Heart right ventricle (tissue), 16 donors: ENCODE data around the gene ERGIC1. TPM values are rescaled to one million over a fixed set of nuclear protein-coding genes. Genes with fewer than 3 reads are reported as not detected.
A peak's percentile ranks its signal among the peaks of the same experiment; 100 is the strongest.

Experiments used
- ATAC-seq, 8 donors: fragments of 200-7000 bp; cut with Tn5 transposase; one replicate each; pipeline ENCODE4 v1.9.1; 2020; ENCODE audit warnings: mild to moderate bottlenecking in 8 of 8, moderate library complexity in 8 of 8, moderate number of reproducible peaks in 1 of 8
- DNase-seq, 2 donors: peaks; one replicate each; pipeline ENCODE4 v3.0.0-alpha.2; 2020
- H3K27ac ChIP-seq, 10 donors: fragments of 200-600 bp; sonication (generic) in 2 of 10; one replicate each; pipeline versions ENCODE4 v1.5.0 to v1.8.0; 2020 to 2022; ENCODE audit warnings: mild to moderate bottlenecking in 3 of 10
- H3K27me3 ChIP-seq, 7 donors: fragments of 200-600 bp; one replicate each; pipeline ENCODE4 v1.8.0; 2021 to 2022; ENCODE audit warnings: mild to moderate bottlenecking in 2 of 7
- H3K36me3 ChIP-seq, 9 donors: fragments of 200-600 bp; sonication (generic) in 1 of 9; one replicate each; pipeline versions ENCODE4 v1.5.0 to v1.8.0; 2020 to 2022; ENCODE audit warnings: mild to moderate bottlenecking in 2 of 9
- H3K4me1 ChIP-seq, 9 donors: fragments of 200-600 bp; sonication (generic) in 1 of 9; one replicate each; pipeline versions ENCODE4 v1.5.0 to v1.8.0; 2020 to 2022; ENCODE audit warnings: mild to moderate bottlenecking in 4 of 9
- H3K4me3 ChIP-seq, 10 donors: fragments of 200-600 bp; sonication (generic) in 2 of 10; one replicate each; pipeline versions ENCODE4 v1.5.0 to v1.8.0; 2020 to 2022; ENCODE audit warnings: mild to moderate bottlenecking in 7 of 10, moderate library complexity in 2 of 10
- H3K9me3 ChIP-seq, 11 donors: fragments of 200-600 bp in 10 of 11; sonication (generic) in 2 of 11; one replicate each; pipeline versions ENCODE4 v1.5.0 to v1.8.0; 2013 to 2022; ENCODE audit warnings: mild to moderate bottlenecking in 2 of 11, control low read depth in 1 of 11, moderate library complexity in 1 of 11
- CTCF ChIP-seq, 9 donors: fragments of 200-600 bp; sonication (generic) in 2 of 9; IDR thresholded peaks; one replicate each; pipeline versions ENCODE4 v1.5.0 to v1.8.0; 2021 to 2022; ENCODE audit warnings: antibody characterized with exemption in 9 of 9, mild to moderate bottlenecking in 5 of 9, moderate library complexity in 1 of 9
- WGBS, 2 donors: extraction: QIAGEN DNeasy Blood & Tissue Kit; methylation state at CpG; one replicate each; pipeline ENCODE4 v1.1.7; 2013; ENCODE audit warnings: inconsistent platforms in 1 of 2; 5-methylcytosine and 5-hydroxymethylcytosine counted together
- intact Hi-C, 10 donors: fragments of 100-400 bp; cut with DNase I; formaldehyde crosslinking; loops; one replicate each; pipeline versions ENCODE4 v1.11.1 to v1.14.2; 2022
- polyA plus RNA-seq, 2 donors: library from polyadenylated mRNA; stranded (reverse); fragments of 200-250 nt; gene quantifications; one replicate each; pipeline ENCODE4 v1.2.3, GENCODE V29; 2013
- total RNA-seq, 10 donors: library from RNA; stranded (reverse); fragmentation: NEBNext Ultra II Directional in 3 of 10; extraction: Animal tissue kit (Norgen Biotek cat#: 25700) in 3 of 10; gene quantifications; one replicate each; pipeline versions ENCODE4 v1.2.1 to v1.2.4, GENCODE V29; 2021 to 2023
- donor health status: Arrhythmogenic right ventricular cardiomyopathy.
- donor health status: ischemic (EF 13 %, LVEDD 7.1; RV severe dilation, severe dysfunction).
- donor health status: healthy with polysubstance abuse.
- donor health status: DM: no; HTN: yes; CAD: no.
- donor health status: DM: no; HTN: no; CAD: no.
- donor health status: ischemic (EF 25% LVEDD 6.9; RV normal size, moderate dysfunction).
- donor health status: ischemic (EF 25% LVEDD 5.7; RV mildly dilated, moderate dysfunction).
- donor health status: healthy.
- donor health status: DM: yes; HTN: yes; CAD: no.
- donor health status: Ischemic cardiomyopathy.
- donor health status: ischemic (EF 35%, LVEDD 5.7; RV mildly dilated, moderate dysfunction).
- donor health status: nonischemic (EF 11% LVEDD 7.7; RV severe dilation, severe dysfunction).
- donor health status: DM: yes; HTN: yes; CAD: no.
- donor health status: PGD.
- donor health status: ischemic (EF 29% LVEDD 5.4; RV normal size, mild dysfunction).
- donor health status: nonischemic (EF 23%, LVEDD 6.1; RV moderate dilation, normal function).

The ERGIC1 gene
- total and polyA plus RNA-seq, 12 donors = 48.0 to 91.9 (median 72.5) TPM

GRCh38 chr5:172833372-172833685, 722 bp upstream of the ERGIC1 start:
- 51 to 53% methylated on average over 6 of the region's 6 CpGs for WGBS, 2 donors
- intact Hi-C loops = no loop called here
- peak in 2 of 8 donors; percentile 4 to 15 for ATAC-seq

GRCh38 chr5:172834415-172835289, 601 bp downstream of the ERGIC1 start:
- no peaks in the 10 kb centered on the region for H3K9me3 ChIP-seq
- H3K4me1 ChIP-seq = peaks cover 2 to 62% (median 31%) of the 10 kb centered on the region in 9 donors
- peak in 1 of 9 donors; percentile 5 for TF ChIP-seq CTCF (IDR thresholded peaks at IDR 0.05)
- peak overlapping the region; percentile 82 to 98 (median 88) for H3K4me3 ChIP-seq
- DNase-seq (no peak), ATAC-seq (peak; percentile 4 to 54 (median 20))
- H3K36me3 ChIP-seq = peaks cover 0 to 15% (median 0%) of the 10 kb centered on the region in 9 donors
- 1 to 2% methylated on average over 31 to 32 of the region's 32 CpGs for WGBS, 2 donors
- intact Hi-C loops = loop anchor here in 1 of 10 donors (5.0 kb wide), 1 partner anchor 52 kb away; no protein-coding TSS in a partner anchor
- peak overlapping the region; percentile 80 to 91 (median 88) for H3K27ac ChIP-seq
- no peaks in the 10 kb centered on the region for H3K27me3 ChIP-seq

More at GRCh38 chr5:172833372-172833685, 722 bp upstream of the ERGIC1 start:
- Histone ChIP-seq H3K27ac (peak overlapping the region in 9 of 10 donors; percentile 81 to 91 (median 88)), H3K4me1 (peaks cover 0 to 60% (median 33%) of the 10 kb centered on the region in 9 donors), H3K27me3 (no peaks in the 10 kb centered on the region), H3K9me3 (no peaks in the 10 kb centered on the region), H3K36me3 (peaks cover 0 to 15% (median 0%) of the 10 kb centered on the region in 9 donors), H3K4me3 (peak overlapping the region in 8 of 10 donors; percentile 82 to 98 (median 88))
- no peak for DNase-seq
- no peak for TF ChIP-seq CTCF (IDR thresholded peaks at IDR 0.05)

GRCh38 chr5:172835290-172835993, 1.4 kb downstream of the ERGIC1 start:
- TF ChIP-seq CTCF (IDR thresholded peaks at IDR 0.05) = no peak
- WGBS, 2 donors = 73 to 76% methylated on average over 13 of the region's 13 CpGs

GRCh38 chr5:172835994-172836356, 1.9 kb downstream of the ERGIC1 start:
- TF ChIP-seq CTCF (IDR thresholded peaks at IDR 0.05) = no peak
- Histone ChIP-seq H3K27me3 (no peaks in the 10 kb centered on the region), H3K4me3 (peak overlapping the region in 5 of 10 donors; percentile 82 to 98 (median 88)), H3K36me3 (peaks cover 0 to 15% (median 0%) of the 10 kb centered on the region in 9 donors), H3K27ac (peak overlapping the region in 6 of 10 donors; percentile 85 to 90 (median 88)), H3K4me1 (peaks cover 3 to 69% (median 44%) of the 10 kb centered on the region in 9 donors), H3K9me3 (no peaks in the 10 kb centered on the region)
- ATAC-seq (no peak), DNase-seq (no peak)
- 91 to 97% methylated on average over 4 of the region's 4 CpGs for WGBS, 2 donors
- intact Hi-C loops = loop anchor here in 2 of 10 donors (2.0 to 5.0 kb wide), 2 partner anchors 54 to 63 kb away; no protein-coding TSS in a partner anchor

More at GRCh38 chr5:172835290-172835993, 1.4 kb downstream of the ERGIC1 start:
- no peaks in the 10 kb centered on the region for H3K27me3 ChIP-seq
- peak overlapping the region in 9 of 10 donors; percentile 81 to 91 (median 88) for H3K27ac ChIP-seq
- peaks cover 0 to 15% (median 0%) of the 10 kb centered on the region in 9 donors for H3K36me3 ChIP-seq
- intact Hi-C loops = loop anchor here in 1 of 10 donors (5.0 kb wide), 1 partner anchor 53 kb away; no protein-coding TSS in a partner anchor
- no peaks in the 10 kb centered on the region for H3K9me3 ChIP-seq
- no peak for DNase-seq
- peaks cover 3 to 69% (median 39%) of the 10 kb centered on the region in 9 donors for H3K4me1 ChIP-seq
- peak overlapping the region; percentile 82 to 98 (median 88) for H3K4me3 ChIP-seq
- ATAC-seq = no peak
